Heart right ventricle (tissue), 16 donors: ENCODE results near the gene DLG4. TPM values are rescaled to one million over a fixed set of nuclear protein-coding genes. Genes with fewer than 3 reads are reported as not detected.
A peak's percentile ranks its signal among the peaks of the same experiment; 100 is the strongest.

Experiments
- ATAC-seq, 8 donors: fragments of 200-7000 bp; cut with Tn5 transposase; one replicate each; pipeline ENCODE4 v1.9.1; 2020; ENCODE audit warnings: mild to moderate bottlenecking in 8 of 8, moderate library complexity in 8 of 8, moderate number of reproducible peaks in 1 of 8
- DNase-seq, 2 donors: peaks; one replicate each; pipeline ENCODE4 v3.0.0-alpha.2; 2020
- H3K27ac ChIP-seq, 10 donors: fragments of 200-600 bp; sonication (generic) in 2 of 10; one replicate each; pipeline versions ENCODE4 v1.5.0 to v1.8.0; 2020 to 2022; ENCODE audit warnings: mild to moderate bottlenecking in 3 of 10
- H3K27me3 ChIP-seq, 7 donors: fragments of 200-600 bp; one replicate each; pipeline ENCODE4 v1.8.0; 2021 to 2022; ENCODE audit warnings: mild to moderate bottlenecking in 2 of 7
- H3K36me3 ChIP-seq, 9 donors: fragments of 200-600 bp; sonication (generic) in 1 of 9; one replicate each; pipeline versions ENCODE4 v1.5.0 to v1.8.0; 2020 to 2022; ENCODE audit warnings: mild to moderate bottlenecking in 2 of 9
- H3K4me1 ChIP-seq, 9 donors: fragments of 200-600 bp; sonication (generic) in 1 of 9; one replicate each; pipeline versions ENCODE4 v1.5.0 to v1.8.0; 2020 to 2022; ENCODE audit warnings: mild to moderate bottlenecking in 4 of 9
- H3K4me3 ChIP-seq, 10 donors: fragments of 200-600 bp; sonication (generic) in 2 of 10; one replicate each; pipeline versions ENCODE4 v1.5.0 to v1.8.0; 2020 to 2022; ENCODE audit warnings: mild to moderate bottlenecking in 7 of 10, moderate library complexity in 2 of 10
- H3K9me3 ChIP-seq, 11 donors: fragments of 200-600 bp in 10 of 11; sonication (generic) in 2 of 11; one replicate each; pipeline versions ENCODE4 v1.5.0 to v1.8.0; 2013 to 2022; ENCODE audit warnings: mild to moderate bottlenecking in 2 of 11, control low read depth in 1 of 11, moderate library complexity in 1 of 11
- WGBS, 2 donors: extraction: QIAGEN DNeasy Blood & Tissue Kit; methylation state at CpG; one replicate each; pipeline ENCODE4 v1.1.7; 2013; ENCODE audit warnings: inconsistent platforms in 1 of 2; 5-methylcytosine and 5-hydroxymethylcytosine counted together
- intact Hi-C, 10 donors: fragments of 100-400 bp; cut with DNase I; formaldehyde crosslinking; loops; one replicate each; pipeline versions ENCODE4 v1.11.1 to v1.14.2; 2022
- polyA plus RNA-seq, 2 donors: library from polyadenylated mRNA; stranded (reverse); fragments of 200-250 nt; gene quantifications; one replicate each; pipeline ENCODE4 v1.2.3, GENCODE V29; 2013
- total RNA-seq, 10 donors: library from RNA; stranded (reverse); fragmentation: NEBNext Ultra II Directional in 3 of 10; extraction: Animal tissue kit (Norgen Biotek cat#: 25700) in 3 of 10; gene quantifications; one replicate each; pipeline versions ENCODE4 v1.2.1 to v1.2.4, GENCODE V29; 2021 to 2023
- TF ChIP-seq, protein P1 (sequence below), 9 donors: fragments of 200-600 bp; sonication (generic) in 2 of 9; IDR thresholded peaks; one replicate each; pipeline versions ENCODE4 v1.5.0 to v1.8.0; 2021 to 2022; ENCODE audit warnings: antibody characterized with exemption in 9 of 9, mild to moderate bottlenecking in 5 of 9, moderate library complexity in 1 of 9
- donor health status: Arrhythmogenic right ventricular cardiomyopathy.
- donor health status: ischemic (EF 13 %, LVEDD 7.1; RV severe dilation, severe dysfunction).
- donor health status: healthy with polysubstance abuse.
- donor health status: DM: no; HTN: yes; CAD: no.
- donor health status: DM: no; HTN: no; CAD: no.
- donor health status: ischemic (EF 25% LVEDD 6.9; RV normal size, moderate dysfunction).
- donor health status: ischemic (EF 25% LVEDD 5.7; RV mildly dilated, moderate dysfunction).
- donor health status: healthy.
- donor health status: DM: yes; HTN: yes; CAD: no.
- donor health status: Ischemic cardiomyopathy.
- donor health status: ischemic (EF 35%, LVEDD 5.7; RV mildly dilated, moderate dysfunction).
- donor health status: nonischemic (EF 11% LVEDD 7.7; RV severe dilation, severe dysfunction).
- donor health status: DM: yes; HTN: yes; CAD: no.
- donor health status: PGD.
- donor health status: ischemic (EF 29% LVEDD 5.4; RV normal size, mild dysfunction).
- donor health status: nonischemic (EF 23%, LVEDD 6.1; RV moderate dilation, normal function).

Gene DLG4
- total and polyA plus RNA-seq, 12 donors: 5.4 to 27.8 (median 16.7) TPM

DNA sequence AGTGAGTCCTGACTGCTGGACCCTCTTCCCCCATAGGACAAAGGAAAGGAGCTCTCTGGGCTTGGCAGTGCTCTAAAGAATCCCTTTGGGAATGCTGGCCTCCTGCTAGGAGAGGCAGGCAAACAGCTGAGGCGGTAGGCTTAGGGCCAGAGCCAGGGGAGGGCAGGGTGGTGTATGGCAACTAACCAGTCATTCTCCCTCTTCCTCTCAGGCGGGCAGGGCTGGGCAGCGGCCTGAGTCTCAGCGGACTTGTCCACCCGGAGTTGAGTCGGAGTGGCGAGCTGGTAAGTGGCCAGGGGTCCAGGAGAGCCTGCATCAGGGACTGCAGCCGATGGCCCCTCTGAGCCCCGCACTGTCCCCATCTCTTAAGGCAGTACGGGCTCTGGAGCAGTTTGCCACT, 4.5 kb upstream of the DLG4 start:
- TF ChIP-seq, protein P1, sequence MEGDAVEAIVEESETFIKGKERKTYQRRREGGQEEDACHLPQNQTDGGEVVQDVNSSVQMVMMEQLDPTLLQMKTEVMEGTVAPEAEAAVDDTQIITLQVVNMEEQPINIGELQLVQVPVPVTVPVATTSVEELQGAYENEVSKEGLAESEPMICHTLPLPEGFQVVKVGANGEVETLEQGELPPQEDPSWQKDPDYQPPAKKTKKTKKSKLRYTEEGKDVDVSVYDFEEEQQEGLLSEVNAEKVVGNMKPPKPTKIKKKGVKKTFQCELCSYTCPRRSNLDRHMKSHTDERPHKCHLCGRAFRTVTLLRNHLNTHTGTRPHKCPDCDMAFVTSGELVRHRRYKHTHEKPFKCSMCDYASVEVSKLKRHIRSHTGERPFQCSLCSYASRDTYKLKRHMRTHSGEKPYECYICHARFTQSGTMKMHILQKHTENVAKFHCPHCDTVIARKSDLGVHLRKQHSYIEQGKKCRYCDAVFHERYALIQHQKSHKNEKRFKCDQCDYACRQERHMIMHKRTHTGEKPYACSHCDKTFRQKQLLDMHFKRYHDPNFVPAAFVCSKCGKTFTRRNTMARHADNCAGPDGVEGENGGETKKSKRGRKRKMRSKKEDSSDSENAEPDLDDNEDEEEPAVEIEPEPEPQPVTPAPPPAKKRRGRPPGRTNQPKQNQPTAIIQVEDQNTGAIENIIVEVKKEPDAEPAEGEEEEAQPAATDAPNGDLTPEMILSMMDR (IDR thresholded peaks at IDR 0.05): no peak
- Histone ChIP-seq H3K27ac (peak overlapping the region in 3 of 10 donors; percentile 7 to 15 (median 13)), H3K4me1 (peaks cover 6 to 60% (median 30%) of the 10 kb centered on the region in 9 donors), H3K36me3 (peaks cover 0 to 84% (median 38%) of the 10 kb centered on the region in 9 donors), H3K27me3 (no peaks in the 10 kb centered on the region), H3K4me3 (no peak overlapping the region), H3K9me3 (no peaks in the 10 kb centered on the region)
- ATAC-seq (no peak), DNase-seq (peak in 1 of 2 donors; percentile 3)
- 72 to 73% methylated on average over 10 of the region's 10 CpGs for WGBS, 2 donors
- intact Hi-C loops: no loop called here

DNA sequence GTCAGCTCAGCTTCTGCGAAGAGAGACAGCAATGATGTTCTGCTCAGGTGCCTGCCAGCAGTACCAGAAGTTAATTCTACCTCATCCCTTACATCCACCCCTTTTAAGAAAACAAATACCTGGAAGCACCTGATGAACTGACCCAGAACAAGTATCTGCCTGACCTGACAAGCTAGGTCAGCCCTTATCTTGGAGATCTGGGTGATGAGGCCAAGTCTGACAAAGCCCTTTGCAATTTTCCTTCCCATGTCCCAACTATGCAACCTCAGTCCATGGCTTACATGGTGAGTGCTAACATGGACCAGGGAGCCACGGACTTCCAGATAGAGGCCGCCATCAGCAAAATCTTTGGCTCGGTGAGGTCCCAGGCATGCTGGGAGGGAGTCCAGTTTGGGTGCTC, 3.7 kb upstream of the DLG4 start:
- Histone ChIP-seq H3K9me3 (no peaks in the 10 kb centered on the region), H3K36me3 (peaks cover 0 to 77% (median 33%) of the 10 kb centered on the region in 9 donors), H3K4me1 (peaks cover 9 to 67% (median 37%) of the 10 kb centered on the region in 9 donors), H3K27ac (peak overlapping the region in 2 of 10 donors; percentile 7 to 48), H3K27me3 (no peaks in the 10 kb centered on the region), H3K4me3 (no peak overlapping the region)
- intact Hi-C loops: no loop called here
- no peak for ATAC-seq
- DNase-seq: no peak
- 78 to 82% methylated on average over 4 of the region's 4 CpGs for WGBS, 2 donors
- TF ChIP-seq, protein P1 (IDR thresholded peaks at IDR 0.05): no peak

DNA sequence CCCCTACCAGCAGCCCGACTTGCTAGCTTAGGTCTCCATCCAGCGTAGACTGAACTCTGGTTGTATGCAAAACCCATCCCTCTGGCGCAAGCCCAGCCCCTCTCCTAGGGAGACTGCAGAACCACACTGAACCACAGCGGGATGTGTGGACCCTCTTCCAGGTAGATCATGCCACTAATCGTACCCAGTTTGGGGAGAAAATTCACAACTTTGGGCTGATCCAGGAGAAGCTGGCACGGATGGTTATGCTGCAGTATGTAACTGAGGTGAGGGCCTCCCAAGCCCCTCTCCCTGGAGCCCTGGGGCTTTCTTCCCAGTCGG, 3.3 kb upstream of the DLG4 start:
- H3K4me3 ChIP-seq: no peak overlapping the region
- no peaks in the 10 kb centered on the region for H3K27me3 ChIP-seq
- intact Hi-C loops: no loop called here
- TF ChIP-seq, protein P1 (IDR thresholded peaks at IDR 0.05): no peak
- DNase-seq (no peak), ATAC-seq (no peak)
- H3K9me3 ChIP-seq: no peaks in the 10 kb centered on the region
- peaks cover 13 to 72% (median 41%) of the 10 kb centered on the region in 9 donors for H3K4me1 ChIP-seq
- peaks cover 0 to 73% (median 28%) of the 10 kb centered on the region in 9 donors for H3K36me3 ChIP-seq
- 73 to 80% methylated on average over 7 of the region's 7 CpGs for WGBS, 2 donors
- H3K27ac ChIP-seq: peak overlapping the region in 2 of 10 donors; percentile 7 to 48

DNA sequence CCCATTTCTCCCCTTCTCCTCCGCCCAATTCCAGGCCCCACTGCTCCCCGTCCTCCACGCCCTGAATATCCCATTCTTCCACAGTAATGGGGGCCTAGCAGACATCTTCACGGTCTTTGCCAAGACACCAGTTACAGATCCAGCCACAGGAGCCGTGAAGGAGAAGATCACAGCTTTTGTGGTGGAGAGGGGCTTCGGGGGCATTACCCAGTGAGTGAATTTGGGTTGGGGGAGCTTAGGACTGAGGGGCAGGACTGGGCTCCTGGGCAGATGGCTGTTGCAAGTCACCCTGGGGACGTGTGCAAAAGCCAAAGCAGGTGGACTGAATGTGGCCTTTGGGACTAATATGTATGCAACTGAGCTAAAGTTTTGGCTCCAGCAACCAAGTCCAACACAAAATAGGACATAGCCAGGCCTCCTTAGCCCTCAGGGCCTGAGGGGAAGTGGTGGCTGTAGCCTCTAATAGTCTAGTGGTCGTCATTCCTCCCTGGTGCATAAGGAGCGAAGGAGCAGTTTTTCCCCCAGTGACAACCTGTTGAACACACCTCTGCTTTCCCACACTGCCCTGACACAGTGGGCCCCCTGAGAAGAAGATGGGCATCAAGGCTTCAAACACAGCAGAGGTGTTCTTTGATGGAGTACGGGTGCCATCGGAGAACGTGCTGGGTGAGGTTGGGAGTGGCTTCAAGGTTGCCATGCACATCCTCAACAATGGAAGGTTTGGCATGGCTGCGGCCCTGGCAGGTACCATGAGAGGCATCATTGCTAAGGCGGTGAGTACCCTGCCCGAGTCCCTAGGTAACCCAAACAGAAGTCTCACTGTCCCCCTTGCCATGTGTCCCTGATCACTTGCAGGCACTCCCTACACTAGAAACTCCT, 2.7 kb upstream of the DLG4 start:
- H3K4me1 ChIP-seq: peaks cover 16 to 76% (median 42%) of the 10 kb centered on the region in 9 donors
- 81 to 83% methylated on average over 15 of the region's 15 CpGs for WGBS, 2 donors
- no peaks in the 10 kb centered on the region for H3K9me3 ChIP-seq
- intact Hi-C loops: no loop called here
- no peak overlapping the region for H3K4me3 ChIP-seq
- TF ChIP-seq, protein P1 (IDR thresholded peaks at IDR 0.05): no peak
- H3K27me3 ChIP-seq: no peaks in the 10 kb centered on the region
- peak overlapping the region in 3 of 10 donors; percentile 98 to 99 (median 98) for H3K27ac ChIP-seq
- H3K36me3 ChIP-seq: peaks cover 0 to 67% (median 25%) of the 10 kb centered on the region in 9 donors
- no peak for DNase-seq
- ATAC-seq: no peak
